ENCODE results near the gene CDCA8. TPM values are rescaled to one million over a fixed set of nuclear protein-coding genes. Genes with fewer than 3 reads are reported as not detected.

The CDCA8 gene
- total RNA-seq: 1 to 10 TPM in 2 of 6 experiments, under 1 TPM in 4; 0.31 to 2.2 (median 0.76) TPM
- long read RNA-seq, partial matches to known transcripts: 1 of 1 reads
- long read RNA-seq, other reads (novel, unspliced or antisense): 0 of 1 reads

DNA sequence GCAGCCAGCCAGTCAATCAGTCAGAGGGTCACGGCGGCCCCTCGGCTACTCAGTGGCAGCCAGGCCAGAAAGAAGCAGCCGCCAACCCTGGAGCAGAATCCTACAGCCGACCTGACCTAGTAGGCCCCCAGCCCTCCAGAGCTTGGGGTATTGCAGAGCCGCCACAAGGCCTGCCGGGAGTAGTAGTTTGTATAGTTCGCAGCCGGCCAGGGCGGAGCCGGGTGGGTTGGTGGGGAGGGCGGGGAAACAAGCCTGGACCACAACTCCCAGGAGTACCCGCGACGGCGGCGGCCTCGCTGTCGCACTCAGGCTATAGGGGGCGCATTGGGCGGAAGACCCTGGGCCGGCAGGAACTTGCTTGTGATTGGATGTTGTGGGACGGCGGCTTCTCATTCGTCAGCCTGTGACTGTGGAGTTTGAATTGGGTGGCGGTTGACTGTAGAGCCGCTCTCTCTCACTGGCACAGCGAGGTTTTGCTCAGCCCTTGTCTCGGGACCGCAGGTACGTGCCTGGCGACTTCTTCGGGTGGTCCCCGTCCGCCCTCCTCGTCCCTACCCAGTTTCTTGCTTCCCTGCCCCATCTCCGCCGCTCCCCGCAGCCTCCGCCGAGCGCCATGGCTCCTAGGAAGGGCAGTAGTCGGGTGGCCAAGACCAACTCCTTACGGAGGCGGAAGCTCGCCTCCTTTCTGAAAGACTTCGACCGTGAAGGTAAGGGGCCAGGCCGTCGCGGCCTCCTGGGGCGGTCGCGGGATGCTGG, at the start of gene CDCA8:
CDCA8 (plus strand) TSS at position 439 of the 756 bp plus-strand sequence; CDS start at position 614, 175 bp downstream.
- Histone ChIP-seq H3K9me3 (no peaks in the 10 kb centered on the region), H3K36me3 (peaks cover 0 to 4% (median 0%) of the 10 kb centered on the region in 4 donors), H3K4me1 (peaks cover 0 to 24% (median 5%) of the 10 kb centered on the region in 4 donors), H3K27me3 (no peaks in the 10 kb centered on the region), H3K4me3 (peak within 1 kb of the TSS; percentile 79 to 97 (median 85)), H3K27ac (peak within 1 kb of the TSS; percentile 34 to 62 (median 54))
- TF ChIP-seq, protein P1, sequence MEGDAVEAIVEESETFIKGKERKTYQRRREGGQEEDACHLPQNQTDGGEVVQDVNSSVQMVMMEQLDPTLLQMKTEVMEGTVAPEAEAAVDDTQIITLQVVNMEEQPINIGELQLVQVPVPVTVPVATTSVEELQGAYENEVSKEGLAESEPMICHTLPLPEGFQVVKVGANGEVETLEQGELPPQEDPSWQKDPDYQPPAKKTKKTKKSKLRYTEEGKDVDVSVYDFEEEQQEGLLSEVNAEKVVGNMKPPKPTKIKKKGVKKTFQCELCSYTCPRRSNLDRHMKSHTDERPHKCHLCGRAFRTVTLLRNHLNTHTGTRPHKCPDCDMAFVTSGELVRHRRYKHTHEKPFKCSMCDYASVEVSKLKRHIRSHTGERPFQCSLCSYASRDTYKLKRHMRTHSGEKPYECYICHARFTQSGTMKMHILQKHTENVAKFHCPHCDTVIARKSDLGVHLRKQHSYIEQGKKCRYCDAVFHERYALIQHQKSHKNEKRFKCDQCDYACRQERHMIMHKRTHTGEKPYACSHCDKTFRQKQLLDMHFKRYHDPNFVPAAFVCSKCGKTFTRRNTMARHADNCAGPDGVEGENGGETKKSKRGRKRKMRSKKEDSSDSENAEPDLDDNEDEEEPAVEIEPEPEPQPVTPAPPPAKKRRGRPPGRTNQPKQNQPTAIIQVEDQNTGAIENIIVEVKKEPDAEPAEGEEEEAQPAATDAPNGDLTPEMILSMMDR (IDR thresholded peaks at IDR 0.05): peak; percentile 25 to 74 (median 62)
- peak; percentile 36 for TF ChIP-seq POLR2A (IDR thresholded peaks at IDR 0.05)
- 0% methylated on average over 19 of the region's 54 CpGs for whole genome bisulfite sequencing (ENCODE audit: insufficient coverage, low coverage, low lambda C conversion rate, missing lambda C conversion rate)
- ATAC-seq (peak; percentile 92 to 96 (median 94)), DNase-seq (peak; percentile 98 to 99 (median 99))
- intact Hi-C loops (cut with DNase I): no loop called here

DNA sequence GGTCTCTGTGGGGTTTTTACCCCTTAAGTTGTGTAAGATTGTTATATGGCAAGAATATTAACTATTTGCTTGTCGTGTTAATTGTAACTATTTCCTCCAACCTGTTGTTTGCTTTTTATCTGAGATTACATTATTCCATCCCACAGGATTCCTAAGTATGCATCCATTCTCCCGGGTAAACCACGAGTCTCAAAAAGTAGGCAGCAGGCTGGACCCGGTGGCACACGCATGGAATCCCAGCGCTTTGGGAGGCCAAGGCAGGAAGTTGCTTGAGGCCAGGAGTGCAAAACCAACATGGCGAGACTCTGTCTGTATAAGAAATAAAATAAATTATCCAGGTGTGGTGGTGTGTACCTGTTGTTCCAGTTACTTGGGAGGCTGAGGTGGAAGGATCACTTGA, 45.0 kb upstream of the CDCA8 start:
- no peaks in the 10 kb centered on the region for H3K27me3 ChIP-seq
- no peaks in the 10 kb centered on the region for H3K9me3 ChIP-seq
- no peaks in the 10 kb centered on the region for H3K36me3 ChIP-seq
- no peak for DNase-seq
- no peak overlapping the region for H3K27ac ChIP-seq
- TF ChIP-seq, protein P1 (IDR thresholded peaks at IDR 0.05): no peak
- no peak for TF ChIP-seq POLR2A (IDR thresholded peaks at IDR 0.05)
- H3K4me1 ChIP-seq: no peaks in the 10 kb centered on the region
- no peak overlapping the region for H3K4me3 ChIP-seq
- intact Hi-C loops (cut with DNase I): no loop called here
- no peak for ATAC-seq
- WGBS (ENCODE audit: insufficient coverage, low coverage, low lambda C conversion rate, missing lambda C conversion rate): 60% methylated on average over 7 of the region's 7 CpGs

DNA sequence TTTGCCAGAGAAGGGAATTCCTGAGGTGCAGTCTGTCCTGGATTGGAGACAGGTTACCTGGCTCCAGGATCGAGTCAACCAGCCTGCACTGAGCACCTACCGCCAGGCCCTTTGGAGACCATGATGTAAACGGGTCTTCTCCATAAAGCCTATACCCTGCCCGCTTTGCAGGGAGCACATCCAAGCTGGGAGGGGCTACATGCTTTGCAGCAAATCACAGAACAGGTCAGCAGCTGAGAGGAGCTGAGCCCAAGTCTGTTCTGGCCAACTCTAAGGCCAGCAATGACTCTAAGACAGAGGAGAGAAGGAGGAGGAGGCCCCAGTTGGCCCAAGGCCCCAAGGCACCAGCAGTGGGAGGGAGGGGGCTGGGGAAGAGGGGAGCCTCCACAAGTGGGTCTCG, 42.1 kb upstream of the CDCA8 start:
- H3K4me3 ChIP-seq: no peak overlapping the region
- 80% methylated on average over 1 of the region's 5 CpGs for WGBS (ENCODE audit: insufficient coverage, low coverage, low lambda C conversion rate, missing lambda C conversion rate)
- H3K9me3 ChIP-seq: no peaks in the 10 kb centered on the region
- no peak overlapping the region for H3K27ac ChIP-seq
- ATAC-seq (no peak), DNase-seq (no peak)
- no peaks in the 10 kb centered on the region for H3K4me1 ChIP-seq
- intact Hi-C loops (cut with DNase I): no loop called here
- TF ChIP-seq POLR2A (IDR thresholded peaks at IDR 0.05): no peak
- TF ChIP-seq, protein P1 (IDR thresholded peaks at IDR 0.05): no peak
- no peaks in the 10 kb centered on the region for H3K36me3 ChIP-seq
- no peaks in the 10 kb centered on the region for H3K27me3 ChIP-seq

DNA sequence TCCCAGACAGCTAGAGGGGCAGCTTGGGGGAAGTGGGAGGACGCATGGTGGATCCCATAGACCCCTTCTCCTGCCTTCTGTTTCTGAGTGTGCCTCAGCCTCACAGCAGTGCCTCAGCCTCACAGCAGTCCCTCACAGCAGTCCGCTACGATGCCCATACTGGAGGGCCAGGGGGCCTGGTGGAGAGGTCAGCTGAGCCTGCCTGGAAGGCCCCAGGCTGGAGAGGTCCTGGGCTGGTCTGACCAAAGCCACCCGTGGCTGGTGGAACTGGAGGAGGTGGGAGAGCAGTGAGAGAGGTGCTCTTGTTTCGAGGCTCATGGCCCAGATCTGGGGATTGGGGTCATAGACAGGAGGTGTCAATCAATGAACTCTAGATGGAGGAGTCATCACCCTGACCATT, 41.6 kb upstream of the CDCA8 start:
- no peaks in the 10 kb centered on the region for H3K36me3 ChIP-seq
- TF ChIP-seq, protein P1 (IDR thresholded peaks at IDR 0.05): no peak
- no peak overlapping the region for H3K4me3 ChIP-seq
- H3K4me1 ChIP-seq: no peaks in the 10 kb centered on the region
- H3K27ac ChIP-seq: no peak overlapping the region
- no CpG with 5 or more reads among the region's 5 CpGs for WGBS (ENCODE audit: insufficient coverage, low coverage, low lambda C conversion rate, missing lambda C conversion rate)
- H3K9me3 ChIP-seq: no peaks in the 10 kb centered on the region
- ATAC-seq: no peak
- no peak for DNase-seq
- no peaks in the 10 kb centered on the region for H3K27me3 ChIP-seq
- intact Hi-C loops (cut with DNase I): no loop called here

Measured in right lobe of liver (tissue), 6 donors.